ENCODE results near the gene PUS10. TPM values are rescaled to one million over a fixed set of nuclear protein-coding genes. Genes with fewer than 3 reads are reported as not detected.
"Not testable (repeated sequence)": the region's sequence is repeated elsewhere in the genome, so short reads cannot be mapped to it uniquely, and the experiment has no call there.

Gene PUS10
- total RNA-seq, 1 donor from 2014 or later: 2.8 TPM

DNA sequence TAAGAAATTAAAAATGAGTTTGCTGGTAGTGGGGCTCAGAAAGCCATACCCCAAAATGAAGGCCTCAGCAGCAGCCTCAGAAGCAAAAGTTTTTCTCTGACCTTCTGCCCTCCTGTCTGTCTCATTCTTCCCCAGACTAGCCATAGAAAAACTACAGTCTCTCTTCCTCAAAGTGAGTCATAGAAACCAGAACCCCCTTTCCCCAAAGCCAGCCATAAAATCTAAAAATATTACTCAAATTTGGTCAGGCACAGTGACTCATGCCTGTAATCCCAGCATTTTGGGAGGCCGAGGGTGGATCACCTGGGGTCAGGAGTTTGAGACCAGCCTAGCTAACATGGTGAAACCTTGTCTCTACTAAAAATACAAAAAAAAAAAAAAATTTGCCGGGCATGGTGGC, 5.8 kb downstream of the PUS10 start:
- DNase-seq (ENCODE audit: low spot score): not testable (repeated sequence)

DNA sequence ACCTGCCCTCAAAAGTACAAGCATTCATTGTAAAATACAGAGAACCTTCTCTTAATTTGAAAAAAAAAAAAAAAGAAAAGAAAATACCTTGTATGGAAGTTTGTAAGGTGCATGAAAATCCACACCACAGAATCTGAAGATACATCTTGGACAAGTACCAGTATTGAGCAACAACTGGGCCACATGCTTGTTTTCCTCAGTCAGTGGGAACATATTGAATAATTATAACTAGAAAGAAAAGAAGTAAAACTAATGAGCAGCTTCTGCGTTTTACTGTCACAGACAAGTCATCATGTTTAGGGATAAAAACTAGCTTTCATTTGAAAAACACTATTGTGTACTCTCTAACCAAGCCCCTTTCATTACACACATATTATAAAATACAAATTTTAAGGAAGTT, 6.4 kb downstream of the PUS10 start:
- no peak for DNase-seq (ENCODE audit: low spot score)

DNA sequence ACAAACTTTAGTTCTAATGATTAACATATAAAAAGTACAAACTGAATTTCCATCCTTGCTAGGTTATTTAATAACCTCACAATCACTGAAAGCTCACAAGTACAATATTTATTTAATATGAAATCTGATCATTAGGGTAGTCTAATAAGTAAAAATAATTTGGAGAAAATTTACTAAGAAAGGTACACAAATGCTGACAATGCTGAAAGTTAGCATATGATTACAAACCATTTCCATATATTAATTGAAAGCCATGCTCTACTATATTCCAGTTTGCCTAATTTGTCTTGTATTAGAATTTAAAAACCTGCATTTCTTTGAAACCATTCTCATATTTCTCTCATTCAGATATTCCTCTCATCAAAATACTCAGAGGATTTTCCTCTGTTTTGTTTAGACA, 8.7 kb downstream of the PUS10 start:
- DNase-seq (ENCODE audit: low spot score): no peak

DNA sequence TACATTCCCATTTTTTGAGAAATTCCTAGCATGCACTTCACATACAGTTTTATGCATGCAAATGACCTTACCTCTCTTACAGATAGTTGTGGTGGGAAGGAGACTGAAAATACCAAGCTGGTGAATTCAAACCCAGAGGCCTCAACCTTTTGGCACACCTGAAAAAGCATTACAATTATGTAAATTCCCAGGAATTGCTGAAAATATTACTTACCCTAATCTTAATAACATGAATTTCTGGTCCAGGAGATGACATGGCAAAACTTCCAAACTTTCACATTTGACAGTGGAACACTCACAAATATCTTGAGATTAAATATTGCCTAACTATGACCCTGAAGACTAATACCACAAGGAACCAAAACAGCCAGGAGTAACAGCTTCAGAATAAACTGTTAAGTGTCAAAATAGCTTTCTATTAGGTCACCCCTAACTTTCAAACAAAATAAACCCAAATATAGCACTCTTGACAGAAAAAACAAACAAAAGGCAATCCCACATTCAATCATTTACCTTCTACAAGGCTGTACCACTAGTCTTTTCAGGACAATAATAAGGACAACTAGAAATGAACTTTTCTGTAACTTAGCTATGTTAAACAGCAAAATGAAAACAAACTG, 11.5 kb downstream of the PUS10 start:
- DNase-seq (ENCODE audit: low spot score): no peak

DNA sequence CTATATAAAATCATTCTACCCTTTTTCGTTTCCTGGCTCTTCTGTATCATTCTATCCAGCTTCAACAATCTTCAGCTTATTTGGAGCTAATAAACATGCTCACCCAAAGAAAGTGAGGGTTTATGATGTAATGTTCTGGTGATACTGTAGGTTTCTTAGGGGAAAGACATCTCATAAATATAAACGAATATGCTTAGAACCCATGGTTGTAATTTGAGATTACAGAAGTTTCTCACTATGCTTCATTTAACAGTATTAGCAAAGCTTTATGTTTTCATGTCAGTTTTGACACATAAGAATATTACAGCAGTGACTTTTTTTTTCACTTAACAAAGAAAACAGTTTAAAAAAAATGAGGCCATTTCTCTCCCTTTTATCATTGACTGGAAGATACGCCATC, 12.3 kb downstream of the PUS10 start:
- no peak for DNase-seq (ENCODE audit: low spot score)

DNA sequence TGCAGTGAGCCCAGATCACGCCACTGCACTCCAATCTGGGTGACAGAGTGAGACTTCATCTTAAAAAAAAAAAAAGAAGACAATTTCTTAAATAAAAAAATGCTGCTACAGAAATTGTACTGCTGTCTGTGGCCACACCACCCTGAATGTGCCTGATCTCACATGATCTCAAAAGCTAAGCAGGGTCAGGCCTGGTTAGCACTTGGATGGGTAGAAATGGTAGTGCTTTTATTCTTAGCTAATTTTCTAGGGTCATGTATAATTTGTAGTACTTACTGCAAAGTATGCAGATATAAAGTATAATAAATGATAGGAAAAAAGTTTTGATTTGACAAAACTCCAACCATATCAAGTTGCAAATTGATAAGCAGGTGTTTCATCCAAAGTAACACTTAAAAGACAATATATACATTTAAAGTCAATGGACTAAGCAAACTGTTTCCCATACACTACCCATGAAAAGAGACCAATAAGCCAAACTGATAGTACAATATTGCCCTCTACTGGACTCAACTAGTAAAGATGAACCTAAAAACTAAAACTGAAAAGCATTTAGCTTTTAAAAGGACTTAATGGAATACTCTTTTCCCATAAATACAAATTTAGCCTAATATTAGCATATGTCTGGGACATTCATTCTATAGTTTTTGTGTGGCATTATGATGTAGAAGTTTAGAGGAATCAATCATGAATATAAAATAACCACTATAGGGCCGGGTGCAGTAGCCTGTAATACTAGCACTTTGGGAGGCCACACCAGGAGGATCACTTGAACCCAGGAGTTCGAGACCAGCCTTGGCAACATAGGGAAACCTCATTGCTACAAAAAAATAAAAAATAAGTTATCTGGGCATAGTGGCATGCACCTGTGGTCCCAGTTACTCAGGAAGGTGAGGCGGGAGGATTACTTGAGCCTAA, 19.2 kb downstream of the PUS10 start:
- DNase-seq (ENCODE audit: low spot score): no peak

DNA sequence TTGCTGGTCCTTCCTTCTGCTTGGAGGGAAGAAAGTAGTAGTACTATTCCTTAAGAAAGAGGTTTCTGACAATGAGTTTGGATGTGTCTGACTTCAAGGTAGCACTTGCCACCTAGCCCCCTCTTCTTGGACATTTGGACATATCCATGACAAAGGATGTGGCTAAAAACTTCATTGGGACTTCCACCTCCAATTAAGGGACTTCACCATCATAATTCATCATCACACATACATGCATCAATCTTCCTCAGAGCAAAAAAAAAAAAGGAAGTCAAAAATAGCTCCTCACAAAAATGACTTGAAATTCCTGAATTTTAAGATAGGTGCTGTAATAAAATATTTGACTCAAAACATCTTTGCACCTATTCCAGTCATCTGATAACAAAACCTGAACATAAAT, 23.9 kb downstream of the PUS10 start:
- no peak for DNase-seq (ENCODE audit: low spot score)

DNA sequence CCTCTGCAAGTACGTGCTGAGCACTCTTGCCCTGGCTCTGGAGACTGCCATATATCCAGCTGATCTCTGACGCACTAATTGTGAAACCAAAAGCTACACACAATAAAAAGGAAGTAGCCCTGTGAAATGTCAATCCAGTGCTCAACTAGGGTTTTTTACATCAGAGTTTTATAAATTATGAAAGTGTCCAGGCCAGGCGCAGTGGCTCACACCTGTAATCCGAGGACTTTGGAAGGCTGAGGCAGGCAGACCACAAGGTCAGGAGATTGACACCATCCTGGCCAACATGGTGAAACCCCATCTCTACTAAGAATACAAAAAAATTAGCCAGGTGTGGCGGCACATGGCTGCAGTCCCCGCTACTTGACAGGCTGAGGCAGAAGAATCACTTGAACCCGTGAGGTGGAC, 25.1 kb downstream of the PUS10 start:
- DNase-seq (ENCODE audit: low spot score): no peak

DNA sequence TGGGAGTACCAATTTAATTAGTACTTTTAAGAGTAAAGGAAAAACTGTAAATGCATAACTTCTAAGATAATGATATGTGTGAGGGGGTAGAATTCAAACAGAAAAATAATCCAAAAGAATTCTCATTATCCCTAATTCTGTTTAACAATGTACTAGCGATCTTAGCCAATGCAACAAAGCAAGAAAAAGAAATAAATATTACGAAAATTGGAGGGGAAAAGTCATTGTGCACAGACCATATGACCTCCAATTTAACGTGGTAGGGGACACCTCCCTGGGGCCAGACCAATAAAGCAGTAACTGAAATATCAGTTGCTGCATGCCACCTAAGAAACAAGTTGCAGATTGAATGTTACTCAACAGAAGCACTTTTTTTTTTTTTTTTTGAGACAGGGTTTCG, 26.4 kb downstream of the PUS10 start:
- DNase-seq (ENCODE audit: low spot score): no peak

DNA sequence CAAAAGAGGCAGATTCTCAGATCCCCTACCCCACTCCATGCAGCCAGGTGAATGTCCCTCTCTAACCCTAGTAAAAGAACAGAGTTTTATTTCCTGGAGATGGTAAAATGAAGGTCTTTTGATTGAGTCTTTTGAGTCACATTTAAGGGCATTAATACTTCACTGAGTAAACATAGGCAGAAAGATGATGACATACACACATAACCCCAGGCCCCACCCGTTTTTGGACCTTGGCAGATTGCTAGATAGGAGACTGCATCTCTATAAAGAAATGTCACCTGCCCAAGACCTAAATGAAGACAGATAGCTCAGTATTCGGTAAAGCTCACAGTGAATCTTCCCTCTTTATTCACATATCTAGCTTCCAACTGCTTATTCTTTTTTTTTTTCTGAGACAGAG, 28.8 kb downstream of the PUS10 start:
- DNase-seq (ENCODE audit: low spot score): no peak

DNA sequence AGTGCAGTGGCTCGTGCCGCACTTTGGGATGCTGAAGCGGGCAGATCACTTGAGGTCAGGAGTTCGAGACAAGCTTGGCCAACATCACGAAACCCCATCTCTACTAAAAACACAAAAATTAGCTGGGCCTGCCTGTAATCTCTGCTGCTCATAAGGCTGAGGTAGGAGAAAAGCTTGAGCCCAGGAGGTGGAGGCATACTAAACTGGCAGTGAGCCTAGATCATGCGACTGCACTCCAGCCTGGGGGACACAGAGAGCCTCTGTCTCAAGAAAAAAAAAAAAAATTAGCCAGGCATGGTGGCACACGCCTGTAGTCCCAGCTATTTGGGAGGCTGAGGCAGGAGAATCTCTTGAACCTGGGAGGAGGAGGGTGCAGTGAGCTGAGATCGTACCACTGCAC, 30.4 kb downstream of the PUS10 start:
- not testable (repeated sequence) for DNase-seq (ENCODE audit: low spot score)

DNA sequence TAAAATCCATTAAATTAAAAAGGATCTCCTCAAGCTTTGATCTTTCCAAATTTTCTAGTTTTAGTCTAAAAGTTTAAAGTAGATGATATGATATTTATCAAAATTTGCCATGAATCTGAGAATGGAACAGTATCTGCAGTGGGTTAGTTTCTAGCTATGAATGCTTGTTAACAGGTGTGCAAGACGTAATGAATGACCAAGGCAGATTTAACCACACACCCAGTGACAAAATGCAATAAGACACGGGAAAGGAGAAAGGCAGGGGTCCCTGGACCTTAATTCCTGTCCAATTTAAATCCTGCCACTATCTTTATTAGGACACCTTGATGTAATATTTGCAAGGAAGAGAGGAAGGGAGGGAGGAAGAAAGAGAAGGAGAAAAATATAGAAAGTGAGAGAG, 31.0 kb downstream of the PUS10 start:
- DNase-seq (ENCODE audit: low spot score): no peak

DNA sequence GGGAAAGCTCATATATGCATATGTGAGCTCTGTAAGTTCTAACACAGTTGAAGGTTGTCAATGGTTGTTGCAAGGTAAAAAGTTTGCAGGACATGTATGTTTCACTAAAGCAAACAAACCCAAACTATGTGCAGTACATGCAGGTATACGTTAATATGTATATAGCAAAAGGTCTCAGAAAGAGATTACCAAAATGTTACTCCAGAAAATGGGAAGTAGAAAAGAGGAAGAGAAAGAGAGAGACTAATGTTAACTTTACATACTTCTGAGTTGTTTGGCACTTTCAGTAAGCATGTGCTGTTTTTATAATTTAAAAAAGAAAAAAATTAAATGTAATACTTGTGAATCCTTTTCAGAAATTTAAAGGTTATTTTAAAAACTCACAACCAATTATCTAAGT, 33.3 kb downstream of the PUS10 start:
- DNase-seq (ENCODE audit: low spot score): no peak

DNA sequence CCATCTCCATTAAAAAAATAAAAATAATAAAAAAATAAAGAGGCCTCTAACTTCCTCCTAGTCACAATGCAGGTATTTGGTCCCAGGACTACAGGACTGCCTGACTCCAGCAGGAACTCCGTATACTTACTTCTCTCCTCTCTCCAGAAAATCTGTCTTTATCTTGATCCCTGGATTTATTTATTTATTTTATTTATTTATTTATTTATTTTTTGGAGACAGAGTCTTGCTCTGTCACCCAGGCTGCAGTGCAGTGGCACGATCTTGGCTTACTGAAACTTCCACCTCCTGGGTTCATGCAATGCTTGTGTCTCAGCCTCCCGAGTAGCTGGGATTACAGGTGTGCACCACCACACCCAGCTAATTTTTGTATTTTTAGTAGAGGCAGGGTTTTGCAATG, 36.0 kb downstream of the PUS10 start:
- not testable (repeated sequence) for DNase-seq (ENCODE audit: low spot score)

DNA sequence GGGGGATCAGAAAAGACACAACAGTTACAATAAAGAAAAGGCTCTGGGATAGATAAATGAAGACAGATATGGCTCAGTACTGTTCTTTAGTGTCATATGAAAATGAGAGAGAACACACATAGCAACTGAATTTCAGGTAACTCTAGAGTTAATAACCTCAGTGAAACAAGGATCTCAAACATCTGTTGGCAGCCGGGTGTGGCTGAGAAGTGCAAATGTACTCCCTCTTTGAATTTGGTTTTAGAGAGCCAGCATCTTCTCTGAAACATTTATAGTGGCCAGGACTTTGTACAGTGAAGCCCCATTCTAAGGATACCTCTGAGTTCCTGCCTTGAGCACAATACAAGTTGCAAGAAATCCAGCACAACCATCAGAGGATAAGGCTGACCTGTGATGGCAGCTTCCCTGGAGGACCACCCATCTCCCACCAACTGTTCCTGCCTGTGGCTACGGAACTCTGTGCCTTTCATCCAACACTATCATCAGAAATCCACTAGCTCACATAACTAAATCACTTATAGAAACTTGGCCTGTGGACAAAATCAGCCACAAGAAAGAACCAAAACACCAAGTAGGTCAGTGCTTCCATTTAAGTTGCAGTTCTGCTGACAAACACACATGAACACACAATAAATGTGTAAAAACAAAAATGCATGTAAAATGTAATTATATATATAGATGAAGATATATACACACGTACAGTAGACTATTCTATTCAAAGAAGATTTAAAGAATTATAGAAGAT, 37.8 kb downstream of the PUS10 start:
- no peak for DNase-seq (ENCODE audit: low spot score)

DNA sequence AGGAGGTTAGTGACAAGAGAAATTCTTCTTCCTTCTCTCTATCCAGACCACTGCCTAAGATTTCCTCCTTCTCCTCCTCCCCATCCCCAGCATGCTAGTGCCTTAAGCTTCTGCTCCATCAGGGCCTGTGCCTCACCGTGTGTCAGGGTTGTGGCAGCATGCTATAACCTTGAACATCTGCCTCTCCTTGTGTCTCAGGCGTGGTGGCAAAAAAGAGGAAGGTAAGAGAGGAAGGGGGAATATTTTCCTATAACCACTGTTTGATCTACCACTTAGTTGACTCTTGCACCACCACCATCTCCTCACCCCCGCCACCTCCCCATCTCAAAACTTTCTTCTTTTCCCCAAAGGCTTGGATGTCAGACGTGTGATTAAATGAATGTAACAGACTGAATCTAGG, 38.8 kb downstream of the PUS10 start:
- no peak for DNase-seq (ENCODE audit: low spot score)

DNA sequence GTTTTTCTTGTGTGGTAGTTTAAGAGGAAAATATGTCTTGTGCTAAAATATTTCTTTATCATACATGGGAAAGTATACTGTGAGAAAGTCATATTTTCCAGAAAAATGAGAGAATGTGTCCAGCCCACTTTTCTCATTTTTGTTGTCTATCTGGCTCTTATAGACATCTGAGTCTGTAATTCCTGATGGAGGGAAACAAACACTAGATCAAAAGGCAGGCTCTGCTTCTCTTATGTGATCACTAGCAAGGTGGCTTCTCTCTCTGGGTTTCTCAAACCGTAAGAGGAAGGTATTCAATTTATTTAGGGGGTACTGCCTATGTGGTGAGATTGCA, 40.5 kb downstream of the PUS10 start:
- no peak for DNase-seq (ENCODE audit: low spot score)

DNA sequence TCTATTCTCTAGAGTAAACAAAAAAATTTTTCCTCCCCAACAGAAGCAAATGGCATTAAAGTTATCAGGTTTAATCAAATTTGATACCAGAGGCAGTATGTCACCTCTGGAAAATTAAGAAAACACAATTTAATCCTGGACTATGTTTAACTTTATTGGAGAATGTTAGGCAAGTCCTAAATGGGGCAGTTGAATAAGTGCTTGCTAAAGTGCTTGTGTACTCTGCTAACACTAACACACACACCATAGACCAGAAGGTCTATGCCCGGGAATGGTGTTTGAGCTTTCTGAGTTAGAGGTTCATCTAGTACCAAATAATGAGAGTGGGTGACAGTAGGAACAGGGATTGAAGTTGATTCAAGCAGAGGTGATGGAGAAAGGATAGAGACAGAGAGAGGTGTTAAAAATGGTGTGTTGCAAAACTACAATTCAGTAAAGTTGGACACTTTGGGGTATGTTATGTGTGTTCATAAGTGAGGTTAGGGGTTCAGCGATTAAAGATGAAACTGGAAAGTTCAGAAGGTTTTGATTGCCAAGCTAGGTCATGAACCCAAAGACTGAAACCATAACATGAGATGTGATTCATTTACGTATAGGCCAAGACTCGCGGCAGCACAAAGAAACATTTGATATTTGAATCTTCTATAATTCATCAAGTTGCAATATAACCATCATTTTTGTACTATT, 41.0 kb downstream of the PUS10 start:
- DNase-seq (ENCODE audit: low spot score): no peak

DNA sequence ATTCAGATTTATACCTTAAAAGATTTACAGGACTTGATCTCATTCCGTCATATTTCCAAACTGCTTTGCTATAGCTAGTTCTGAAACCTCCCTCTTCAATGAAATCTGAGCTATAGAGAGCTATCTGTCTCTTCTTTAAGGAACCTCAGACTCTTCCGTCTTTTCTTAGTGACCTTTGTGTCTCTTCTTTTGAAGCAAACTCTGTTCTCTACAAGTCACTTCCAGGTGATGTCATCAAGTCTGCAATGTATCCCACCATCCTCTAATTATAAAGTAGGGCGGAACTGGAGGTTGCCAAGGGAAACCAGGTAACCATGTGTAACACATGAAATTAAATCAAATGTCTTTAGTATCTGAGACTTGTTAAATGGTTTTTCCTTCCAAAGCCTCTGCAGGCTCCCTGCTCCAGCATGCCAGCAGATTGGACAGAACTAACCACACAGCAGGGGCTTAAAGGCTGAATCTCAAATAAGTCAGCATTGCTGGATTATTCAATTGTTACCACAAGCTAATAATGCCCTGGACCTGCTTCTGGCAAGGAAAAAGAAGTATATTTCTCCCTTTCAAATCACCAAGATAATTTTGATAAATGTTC, 41.7 kb downstream of the PUS10 start:
- no peak for DNase-seq (ENCODE audit: low spot score)

DNA sequence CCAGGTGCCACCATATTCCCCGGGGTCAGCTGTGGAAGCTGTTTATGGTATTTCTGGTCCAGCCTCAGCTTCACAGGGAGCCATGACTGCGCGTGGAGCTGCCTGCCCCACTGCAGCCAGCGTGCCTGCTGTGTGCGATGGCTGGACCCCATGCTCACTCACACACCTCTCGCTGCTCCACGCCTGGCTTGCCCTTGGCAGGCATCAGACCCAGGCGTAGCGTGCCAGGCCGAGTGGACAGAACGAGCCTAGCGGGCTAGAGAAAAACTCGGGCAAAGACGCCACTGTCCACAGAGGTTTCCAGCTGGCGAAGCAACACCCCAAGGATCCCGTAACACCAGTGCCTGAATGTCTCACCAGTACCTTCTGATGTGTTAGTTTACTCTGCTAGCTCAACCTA, 43.4 kb downstream of the PUS10 start:
- DNase-seq (ENCODE audit: low spot score): no peak

DNA sequence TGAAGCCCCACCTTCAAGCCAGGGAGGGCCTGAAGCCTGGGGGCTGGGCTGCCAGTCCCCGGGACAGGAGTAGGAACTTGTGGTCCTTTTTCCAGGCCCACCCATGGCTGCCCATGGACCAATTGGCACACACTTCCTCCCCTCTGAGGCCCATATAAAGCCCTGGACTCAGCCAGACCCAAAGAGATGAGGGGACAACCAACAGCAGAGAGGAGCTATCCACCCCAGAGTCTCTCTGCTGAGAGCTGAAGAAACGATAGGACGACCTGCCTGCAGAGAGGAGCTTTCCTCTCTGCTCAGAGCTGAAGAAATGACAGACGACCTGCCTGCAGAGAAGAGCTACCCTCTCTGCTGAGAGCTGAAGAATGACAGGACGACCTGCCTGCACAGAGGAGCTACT, 44.4 kb downstream of the PUS10 start:
- DNase-seq (ENCODE audit: low spot score): no peak
